SU-DHL-6 (cell line): Measurements from ENCODE around the gene WDSUB1.

ENCODE experiments used
- EZH2phosphoT487 ChIP-seq: fragments of 200-600 bp; sonication (generic), shearing (Covaris generic); conservative IDR thresholded peaks from 2 replicates; pipeline ENCODE4 v1.6.1; 2018; ENCODE audit warnings: mild to moderate bottlenecking, antibody characterized with exemption, low read length, moderate library complexity, mixed read lengths
- TF ChIP-seq, protein P1 (sequence below): fragments of 200-600 bp; sonication (generic); IDR thresholded peaks from one replicate; pipeline ENCODE4 v1.5.1; 2017; ENCODE audit warnings: antibody characterized with exemption, mild to moderate bottlenecking, low read length, moderate library complexity; ENCODE audit not compliant: insufficient read depth, poor library complexity, severe bottlenecking

DNA sequence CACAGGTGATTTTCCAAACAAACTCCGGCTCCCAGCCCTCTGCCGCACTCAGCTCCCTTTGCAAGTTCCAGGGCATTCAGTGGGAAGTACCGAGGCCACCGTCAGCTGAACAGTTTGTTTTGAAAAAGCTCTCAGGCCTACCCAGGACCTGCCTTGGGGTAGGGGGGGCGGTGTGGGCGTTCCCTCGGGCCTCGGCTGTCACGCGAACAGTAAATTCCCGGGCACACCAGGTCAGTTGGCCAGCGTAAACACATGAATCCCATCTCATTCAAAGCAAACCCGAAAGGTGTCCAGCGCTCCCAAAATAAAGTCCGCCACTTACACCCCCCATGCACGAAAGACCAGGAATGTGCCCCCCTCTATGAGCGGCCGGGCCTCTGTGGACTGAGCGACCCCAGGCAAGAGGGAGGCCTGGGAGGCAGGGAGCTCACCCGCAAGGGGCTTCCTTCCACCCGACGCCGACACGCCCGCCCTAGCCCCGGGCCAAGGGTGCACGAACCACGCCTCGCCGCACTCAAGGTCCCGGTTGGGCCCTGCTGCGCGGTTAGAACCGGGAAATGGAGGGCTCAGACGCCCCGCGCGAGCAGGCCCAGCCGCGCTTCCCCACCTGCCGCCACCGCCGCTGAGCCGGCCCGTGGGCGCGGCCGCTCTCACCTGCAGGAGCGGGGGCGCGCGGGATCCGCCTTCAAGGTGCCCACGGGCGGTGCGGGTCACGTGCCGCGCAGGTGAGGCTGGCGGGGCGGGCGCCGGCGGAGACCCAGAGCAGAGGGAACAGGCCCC, at the start of gene WDSUB1:
- TF ChIP-seq, protein P1, sequence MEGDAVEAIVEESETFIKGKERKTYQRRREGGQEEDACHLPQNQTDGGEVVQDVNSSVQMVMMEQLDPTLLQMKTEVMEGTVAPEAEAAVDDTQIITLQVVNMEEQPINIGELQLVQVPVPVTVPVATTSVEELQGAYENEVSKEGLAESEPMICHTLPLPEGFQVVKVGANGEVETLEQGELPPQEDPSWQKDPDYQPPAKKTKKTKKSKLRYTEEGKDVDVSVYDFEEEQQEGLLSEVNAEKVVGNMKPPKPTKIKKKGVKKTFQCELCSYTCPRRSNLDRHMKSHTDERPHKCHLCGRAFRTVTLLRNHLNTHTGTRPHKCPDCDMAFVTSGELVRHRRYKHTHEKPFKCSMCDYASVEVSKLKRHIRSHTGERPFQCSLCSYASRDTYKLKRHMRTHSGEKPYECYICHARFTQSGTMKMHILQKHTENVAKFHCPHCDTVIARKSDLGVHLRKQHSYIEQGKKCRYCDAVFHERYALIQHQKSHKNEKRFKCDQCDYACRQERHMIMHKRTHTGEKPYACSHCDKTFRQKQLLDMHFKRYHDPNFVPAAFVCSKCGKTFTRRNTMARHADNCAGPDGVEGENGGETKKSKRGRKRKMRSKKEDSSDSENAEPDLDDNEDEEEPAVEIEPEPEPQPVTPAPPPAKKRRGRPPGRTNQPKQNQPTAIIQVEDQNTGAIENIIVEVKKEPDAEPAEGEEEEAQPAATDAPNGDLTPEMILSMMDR, result no peak
- TF ChIP-seq EZH2phosphoT487, result no peak
